ENCODE data around the gene ADGRL3.

DNA sequence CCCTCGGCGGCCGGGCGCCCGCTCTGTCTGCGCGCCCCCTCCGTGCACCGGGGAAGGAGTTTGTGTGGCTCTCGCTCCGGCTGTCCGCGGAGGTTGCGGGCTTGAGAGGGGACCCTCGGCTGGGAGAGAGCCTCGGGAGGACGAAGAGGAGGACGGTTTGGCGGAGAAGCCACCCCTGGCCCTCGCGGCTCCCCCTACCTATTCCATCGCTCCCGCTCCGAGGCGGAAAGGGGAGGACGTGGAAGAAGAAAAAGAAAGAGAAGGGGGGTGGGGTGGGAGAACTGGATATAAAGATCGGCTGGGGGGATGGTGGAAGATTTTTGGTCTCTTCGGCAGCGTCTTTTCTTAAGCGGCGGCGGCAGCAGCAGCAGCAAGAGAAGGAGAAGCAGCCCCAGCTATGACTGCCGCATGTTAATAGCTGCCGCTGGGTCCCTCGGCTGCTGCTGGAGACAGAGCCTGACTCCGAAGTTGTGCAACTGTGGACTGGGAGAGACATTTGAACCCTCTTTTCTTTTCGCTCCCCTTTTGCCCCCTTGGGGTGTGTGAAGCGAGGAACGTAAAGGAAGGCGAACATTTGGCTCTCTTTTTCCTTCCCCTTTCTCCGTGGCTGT is 895 bp downstream of the ADGRL3 start:
- TF ChIP-seq, protein P1, sequence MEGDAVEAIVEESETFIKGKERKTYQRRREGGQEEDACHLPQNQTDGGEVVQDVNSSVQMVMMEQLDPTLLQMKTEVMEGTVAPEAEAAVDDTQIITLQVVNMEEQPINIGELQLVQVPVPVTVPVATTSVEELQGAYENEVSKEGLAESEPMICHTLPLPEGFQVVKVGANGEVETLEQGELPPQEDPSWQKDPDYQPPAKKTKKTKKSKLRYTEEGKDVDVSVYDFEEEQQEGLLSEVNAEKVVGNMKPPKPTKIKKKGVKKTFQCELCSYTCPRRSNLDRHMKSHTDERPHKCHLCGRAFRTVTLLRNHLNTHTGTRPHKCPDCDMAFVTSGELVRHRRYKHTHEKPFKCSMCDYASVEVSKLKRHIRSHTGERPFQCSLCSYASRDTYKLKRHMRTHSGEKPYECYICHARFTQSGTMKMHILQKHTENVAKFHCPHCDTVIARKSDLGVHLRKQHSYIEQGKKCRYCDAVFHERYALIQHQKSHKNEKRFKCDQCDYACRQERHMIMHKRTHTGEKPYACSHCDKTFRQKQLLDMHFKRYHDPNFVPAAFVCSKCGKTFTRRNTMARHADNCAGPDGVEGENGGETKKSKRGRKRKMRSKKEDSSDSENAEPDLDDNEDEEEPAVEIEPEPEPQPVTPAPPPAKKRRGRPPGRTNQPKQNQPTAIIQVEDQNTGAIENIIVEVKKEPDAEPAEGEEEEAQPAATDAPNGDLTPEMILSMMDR (conservative IDR thresholded peaks at IDR 0.05 in 1 of 2, IDR thresholded peaks at IDR 0.05 in 1 of 2; ENCODE audit: low read depth in 1 of 2, low read length in 2 of 2): no peak
- TF ChIP-seq EZH2 (IDR thresholded peaks at IDR 0.05; ENCODE audit: low read length, missing control alignments): no peak
